Putamen (tissue), 1 donor: ENCODE measurements around the gene DDX39B.
"Not testable (repeated sequence)": the region's sequence is repeated elsewhere in the genome, so short reads cannot be mapped to it uniquely, and the experiment has no call there.

Experiments
- DNase-seq: peaks from one replicate; pipeline ENCODE4 v3.0.0-alpha.2; 2016; ENCODE audit warnings: low spot score

The DDX39B gene

GRCh38 chr6:31541658-31542521 lies at the start of gene DDX39B:
TSS of gene DDX39B (minus strand) at chr6:31542003. CDS start at chr6:31540532, 1,471 bp downstream.
- peak; percentile 98 for DNase-seq

GRCh38 chr6:31590691-31591090 lies 48.9 kb upstream of the DDX39B start:
- DNase-seq = not testable (repeated sequence)

GRCh38 chr6:31588871-31589650 lies 47.3 kb upstream of the DDX39B start:
- DNase-seq = no peak

GRCh38 chr6:31587791-31588777 lies 46.3 kb upstream of the DDX39B start:
- DNase-seq = no peak

GRCh38 chr6:31586599-31587281 lies 44.9 kb upstream of the DDX39B start:
- DNase-seq = no peak

GRCh38 chr6:31586008-31586407 lies 44.2 kb upstream of the DDX39B start, which contains the start of gene LST1:
TSS of gene LST1 (plus strand) at chr6:31586277. CDS start at chr6:31587300, 1,023 bp downstream.
- no peak for DNase-seq

GRCh38 chr6:31585491-31585890 lies 43.7 kb upstream of the DDX39B start:
- no peak for DNase-seq

- DNase-seq = no peak
Observed at GRCh38 chr6:31582230-31582643, 40.4 kb upstream of the DDX39B start, which contains the start of gene LTB. TSS of gene LTB (minus strand) at chr6:31582424. CDS start at chr6:31582417, 7 bp downstream.

GRCh38 chr6:31581434-31582229 lies 39.8 kb upstream of the DDX39B start:
- DNase-seq = no peak

- peak; percentile 69 for DNase-seq
Observed at GRCh38 chr6:31580807-31581433, 39.1 kb upstream of the DDX39B start.

- no peak for DNase-seq
Observed at GRCh38 chr6:31580438-31580740, 38.6 kb upstream of the DDX39B start.

GRCh38 chr6:31579546-31580437 lies 38.0 kb upstream of the DDX39B start:
- no peak for DNase-seq

- DNase-seq = no peak
Observed at GRCh38 chr6:31579119-31579505, 37.3 kb upstream of the DDX39B start.

GRCh38 chr6:31578184-31579118 lies 36.6 kb upstream of the DDX39B start:
- no peak for DNase-seq

- DNase-seq = no peak
Observed at GRCh38 chr6:31577579-31577966, 35.8 kb upstream of the DDX39B start.

GRCh38 chr6:31576897-31577578 lies 35.2 kb upstream of the DDX39B start:
- DNase-seq = no peak
